Caco-2 (cell line): Measurements from ENCODE around the gene GRIK3. TPM values are rescaled to one million over a fixed set of nuclear protein-coding genes. Genes with fewer than 3 reads are reported as not detected.

Source experiments
- BruUV-seq: library from RNA; stranded (reverse); fragments of 400-500 nt; replicated peaks from 2 replicates; lab custom pipeline; 2021; lab: Mats Ljungman, UMichigan
- CTCF ChIA-PET: fragments of 300-600 bp; sonication (Branson Sonifier 250); formaldehyde crosslinking; loops from one replicate; lab custom pipeline; 2022; ENCODE audit warnings: antibody characterized with exemption; lab: Charles Lee
- POLR2A ChIA-PET: fragments of 300-600 bp; sonication (Branson Sonifier 250); formaldehyde crosslinking; loops from one replicate; lab custom pipeline; 2022; ENCODE audit warnings: antibody characterized with exemption; lab: Charles Lee
- DNase-seq, 2 experiments: peaks; one replicate each; pipeline versions ENCODE4 v3.0.0 to v3.0.0-alpha.2; 2020 to 2022
- H3K27me3 ChIP-seq: replicated peaks from 2 replicates; pipeline ENCODE4 v1.6.0; 2011; ENCODE audit warnings: low read length; ENCODE audit not compliant: control insufficient read depth, insufficient read depth
- H3K36me3 ChIP-seq: 2 replicates; pipeline ENCODE4 v1.5.1; 2011; ENCODE audit warnings: low read length; ENCODE audit not compliant: control insufficient read depth, insufficient read depth
- H3K4me1 ChIP-seq: fragments of 250-450 bp; sonication (Bioruptor Pico); 2 replicates; pipeline ENCODE4 v1.5.1; 2020; ENCODE audit warnings: mild to moderate bottlenecking
- H3K4me3 ChIP-seq: 2 replicates; pipeline ENCODE4 v1.5.1; 2011; ENCODE audit warnings: low read depth, mild to moderate bottlenecking, control low read depth, low read length
- H3K9me3 ChIP-seq: fragments of 250-450 bp; sonication (Bioruptor Pico); 2 replicates; pipeline ENCODE4 v1.5.1; 2020; ENCODE audit warnings: mild to moderate bottlenecking, moderate library complexity
- H3K27ac Mint-ChIP-seq: one replicate; pipeline ENCODE4 v1.8.0; 2022; ENCODE audit warnings: mixed read lengths; ENCODE audit not compliant: unreplicated experiment
- H3K27me3 Mint-ChIP-seq: one replicate; pipeline ENCODE4 v1.8.0; 2022; ENCODE audit warnings: mixed read lengths; ENCODE audit not compliant: insufficient read depth, unreplicated experiment
- H3K36me3 Mint-ChIP-seq: one replicate; pipeline ENCODE4 v1.8.0; 2022; ENCODE audit warnings: mild to moderate bottlenecking, mixed read lengths; ENCODE audit not compliant: insufficient read depth, unreplicated experiment
- H3K4me1 Mint-ChIP-seq: one replicate; pipeline ENCODE4 v1.8.0; 2022; ENCODE audit warnings: low read depth, mixed read lengths; ENCODE audit not compliant: unreplicated experiment
- H3K4me3 Mint-ChIP-seq: one replicate; pipeline ENCODE4 v1.8.0; 2022; ENCODE audit warnings: mild to moderate bottlenecking, moderate library complexity, mixed read lengths; ENCODE audit not compliant: unreplicated experiment
- H3K9me3 Mint-ChIP-seq: one replicate; pipeline ENCODE4 v1.8.0; 2022; ENCODE audit warnings: mixed read lengths; ENCODE audit not compliant: unreplicated experiment
- CTCF ChIP-seq, 2 experiments: fragments of 200-600 bp in 1 of 2; IDR thresholded peaks; 1 replicate in 1 of 2; 2 replicates in 1 of 2; pipeline versions ENCODE4 v1.5.1 to v1.8.0; 2011 to 2022; ENCODE audit warnings: antibody characterized with exemption in 1 of 2, control low read depth in 1 of 2, inconsistent platforms in 1 of 2, low read depth in 1 of 2, low read length in 1 of 2, mild to moderate bottlenecking in 1 of 2, moderate library complexity in 1 of 2; ENCODE audit not compliant: insufficient read depth in 1 of 2, severe bottlenecking in 1 of 2, unreplicated experiment in 1 of 2
- intact Hi-C: fragments of 100-400 bp; cut with micrococcal nuclease; formaldehyde crosslinking; loops from one replicate; pipeline ENCODE4 v1.10.0; 2022; ENCODE audit not compliant: unreplicated experiment
- total RNA-seq: library from RNA; stranded (reverse); gene quantifications from 2 replicates; pipeline ENCODE4 v1.2.3, GENCODE V29; 2022

GRIK3 gene
- total RNA-seq, 1 experiment from 2014 or later: not detected

- no peaks in the 10 kb centered on the region for H3K36me3 ChIP-seq
- H3K4me3 ChIP-seq: no peak overlapping the region
- Mint-ChIP-seq H3K9me3 (no peaks in the 10 kb centered on the region), H3K27ac (no peak overlapping the region), H3K36me3 (no peaks in the 10 kb centered on the region), H3K4me1 (no peaks in the 10 kb centered on the region), H3K27me3 (peaks cover 30% of the 10 kb centered on the region), H3K4me3 (no peak overlapping the region)
- ChIA-PET POLR2A (no interaction called here), CTCF (no interaction called here)
- DNase-seq: no peak
- no TSS peak for BruUV-seq
- H3K9me3 ChIP-seq: no peaks in the 10 kb centered on the region
- intact Hi-C loops: no loop called here
- no peaks in the 10 kb centered on the region for H3K27me3 ChIP-seq
- no peak for TF ChIP-seq CTCF (IDR thresholded peaks at IDR 0.05; ENCODE audit: insufficient read depth in 1 of 2, low read depth in 1 of 2, low read length in 1 of 2, severe bottlenecking in 1 of 2, unreplicated experiment in 1 of 2)
- no peaks in the 10 kb centered on the region for H3K4me1 ChIP-seq
Measured at GRCh38 chr1:36825226-36825625, 209.1 kb downstream of the GRIK3 start.

GRCh38 chr1:36824390-36824861 lies 209.9 kb downstream of the GRIK3 start:
- H3K9me3 ChIP-seq: no peaks in the 10 kb centered on the region
- no peak overlapping the region for H3K27ac Mint-ChIP-seq
- TF ChIP-seq CTCF (IDR thresholded peaks at IDR 0.05; ENCODE audit: insufficient read depth in 1 of 2, low read depth in 1 of 2, low read length in 1 of 2, severe bottlenecking in 1 of 2, unreplicated experiment in 1 of 2): no peak
- peaks cover 30% of the 10 kb centered on the region for H3K27me3 Mint-ChIP-seq
- no peak for DNase-seq
- intact Hi-C loops: no loop called here
- no peaks in the 10 kb centered on the region for H3K36me3 Mint-ChIP-seq
- H3K36me3 ChIP-seq: no peaks in the 10 kb centered on the region
- H3K27me3 ChIP-seq: no peaks in the 10 kb centered on the region
- POLR2A ChIA-PET: no interaction called here
- CTCF ChIA-PET: no interaction called here
- no peak overlapping the region for H3K4me3 ChIP-seq
- H3K4me1 ChIP-seq: no peaks in the 10 kb centered on the region
- BruUV-seq: no TSS peak
- H3K4me1 Mint-ChIP-seq: no peaks in the 10 kb centered on the region
- H3K4me3 Mint-ChIP-seq: no peak overlapping the region
- H3K9me3 Mint-ChIP-seq: no peaks in the 10 kb centered on the region

GRCh38 chr1:36822648-36823047 lies 211.7 kb downstream of the GRIK3 start:
- Histone ChIP-seq H3K4me1 (no peaks in the 10 kb centered on the region), H3K9me3 (no peaks in the 10 kb centered on the region), H3K27me3 (no peaks in the 10 kb centered on the region), H3K4me3 (no peak overlapping the region), H3K36me3 (no peaks in the 10 kb centered on the region)
- Mint-ChIP-seq H3K27ac (no peak overlapping the region), H3K27me3 (peaks cover 33% of the 10 kb centered on the region), H3K9me3 (no peaks in the 10 kb centered on the region), H3K4me3 (no peak overlapping the region), H3K36me3 (no peaks in the 10 kb centered on the region), H3K4me1 (no peaks in the 10 kb centered on the region)
- DNase-seq: no peak
- no peak for TF ChIP-seq CTCF (IDR thresholded peaks at IDR 0.05; ENCODE audit: insufficient read depth in 1 of 2, low read depth in 1 of 2, low read length in 1 of 2, severe bottlenecking in 1 of 2, unreplicated experiment in 1 of 2)
- CTCF ChIA-PET: no interaction called here
- POLR2A ChIA-PET: no interaction called here
- no TSS peak for BruUV-seq
- intact Hi-C loops: no loop called here
